ENCODE results near the gene APC2. TPM values are rescaled to one million over a fixed set of nuclear protein-coding genes. Genes with fewer than 3 reads are reported as not detected.

APC2 gene
- total and polyA plus RNA-seq, 4 donors: under 0.01 to 0.06 (median 0.03) TPM

DNA sequence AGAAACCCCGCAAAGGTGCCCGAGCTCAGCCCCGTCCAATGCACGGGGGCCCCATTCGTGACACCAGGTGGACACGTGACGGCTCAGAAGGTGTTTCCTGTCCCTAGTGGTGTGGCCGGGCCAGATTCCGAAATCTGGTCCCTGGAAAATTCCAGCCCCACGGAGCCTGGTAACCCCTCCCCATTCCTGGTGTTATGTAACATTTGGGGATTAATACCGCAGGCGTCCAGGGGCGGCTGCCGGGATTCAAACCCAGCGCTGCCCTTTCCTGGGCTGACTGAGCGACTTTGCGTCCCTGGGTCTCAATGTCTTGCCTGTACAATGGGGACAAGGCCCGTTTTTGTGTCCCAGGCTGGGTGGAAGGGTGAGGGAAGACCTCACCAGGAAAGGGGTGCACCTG is 72.9 kb downstream of the APC2 start:
- WGBS: 69% methylated on average over 18 of the region's 18 CpGs
- Histone ChIP-seq H3K4me3 (ENCODE audit: low read depth in 1 of 3, low read length in 3 of 3) (no peak overlapping the region), H3K27ac (ENCODE audit: low read depth in 1 of 2, low read length in 2 of 2) (no peak overlapping the region), H3K27me3 (ENCODE audit: control insufficient read depth in 4 of 4, insufficient read depth in 4 of 4, low read length in 3 of 4) (peaks cover 0 to 18% (median 7%) of the 10 kb centered on the region in 4 donors), H3K4me1 (ENCODE audit: control insufficient read depth in 4 of 4, insufficient read depth in 4 of 4, low read length in 3 of 4) (peaks cover 0 to 5% (median 2%) of the 10 kb centered on the region in 4 donors), H3K36me3 (ENCODE audit: control insufficient read depth in 4 of 4, insufficient read depth in 3 of 4, low read depth in 1 of 4, low read length in 3 of 4) (no peaks in the 10 kb centered on the region), H3K9me3 (ENCODE audit: control insufficient read depth in 4 of 4, low read length in 3 of 4) (no peaks in the 10 kb centered on the region), H3K9ac (ENCODE audit: low read depth in 1 of 2, low read length in 2 of 2) (no peak overlapping the region)
- DNase-seq (ENCODE audit: low spot score): no peak
- TF ChIP-seq, protein P1, sequence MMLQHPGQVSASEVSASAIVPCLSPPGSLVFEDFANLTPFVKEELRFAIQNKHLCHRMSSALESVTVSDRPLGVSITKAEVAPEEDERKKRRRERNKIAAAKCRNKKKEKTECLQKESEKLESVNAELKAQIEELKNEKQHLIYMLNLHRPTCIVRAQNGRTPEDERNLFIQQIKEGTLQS (IDR thresholded peaks at IDR 0.05): no peak
- TF ChIP-seq JUND (IDR thresholded peaks at IDR 0.05): no peak
- no peak for TF ChIP-seq GABPA (IDR thresholded peaks at IDR 0.05 in 1 of 2, conservative IDR thresholded peaks at IDR 0.05 in 1 of 2)
- TF ChIP-seq, protein P2, sequence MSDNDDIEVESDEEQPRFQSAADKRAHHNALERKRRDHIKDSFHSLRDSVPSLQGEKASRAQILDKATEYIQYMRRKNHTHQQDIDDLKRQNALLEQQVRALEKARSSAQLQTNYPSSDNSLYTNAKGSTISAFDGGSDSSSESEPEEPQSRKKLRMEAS (IDR thresholded peaks at IDR 0.05): no peak
- TF ChIP-seq FOXA2 (IDR thresholded peaks at IDR 0.05): no peak
- TF ChIP-seq RAD21 (IDR thresholded peaks at IDR 0.05): no peak
- no peak for TF ChIP-seq NR2F2 (IDR thresholded peaks at IDR 0.05)
- no peak for TF ChIP-seq YY1 (IDR thresholded peaks at IDR 0.05)
- no peak for TF ChIP-seq CTCF (IDR thresholded peaks at IDR 0.05; ENCODE audit: low read depth, low read length, missing input control)
- no peak for TF ChIP-seq FOXA1 (IDR thresholded peaks at IDR 0.05)
- no peak for TF ChIP-seq TAF1 (conservative IDR thresholded peaks at IDR 0.05)
- TF ChIP-seq RXRA (IDR thresholded peaks at IDR 0.05): no peak
- TF ChIP-seq HNF4A (conservative IDR thresholded peaks at IDR 0.05): no peak
- TF ChIP-seq HNF4G (IDR thresholded peaks at IDR 0.05): no peak

Other genes with a start within 250 kb of the APC2 start
- 100 to 1,000 TPM in 1 of 2 donors, 10 to 100 TPM in 1; 40.6 to 126 TPM for gene STK11, start 244.3 kb upstream of the APC2 start, total RNA-seq
- 10 to 100 TPM in 1 of 2 donors, 1 to 10 TPM in 1; 3.0 to 30.3 TPM for gene STK11, start 244.3 kb upstream of the APC2 start, polyA plus RNA-seq
- gene CBARP, start 212.1 kb upstream of the APC2 start, total RNA-seq: under 1 TPM; 0.05 to 0.25 TPM
- under 1 TPM in 1 of 2 donors, not detected in 1; 0.06 TPM for gene CBARP, start 212.1 kb upstream of the APC2 start, polyA plus RNA-seq
- gene ATP5F1D, start 208.4 kb upstream of the APC2 start, total RNA-seq: 10 to 100 TPM; 20.2 to 44.5 TPM
- gene ATP5F1D, start 208.4 kb upstream of the APC2 start, polyA plus RNA-seq: 100 to 1,000 TPM; 246 to 315 TPM
- 10 to 100 TPM in 1 of 2 donors, 1 to 10 TPM in 1; 9.1 to 22.9 TPM for gene MIDN, start 201.5 kb upstream of the APC2 start, total RNA-seq
- gene MIDN, start 201.5 kb upstream of the APC2 start, polyA plus RNA-seq: 10 to 100 TPM in 1 of 2 donors, 1 to 10 TPM in 1; 2.9 to 14.6 TPM
- 100 to 1,000 TPM in 1 of 2 donors, 10 to 100 TPM in 1; 80.5 to 135 TPM for gene CIRBP, start 180.8 kb upstream of the APC2 start, total RNA-seq
- gene CIRBP, start 180.8 kb upstream of the APC2 start, polyA plus RNA-seq: 100 to 1,000 TPM in 1 of 2 donors, 10 to 100 TPM in 1; 41.1 to 113 TPM
- 10 to 100 TPM; 14.6 to 15.7 TPM for gene FAM174C, start 174.6 kb upstream of the APC2 start, total RNA-seq
- 10 to 100 TPM; 51.9 to 79.8 TPM for gene FAM174C, start 174.6 kb upstream of the APC2 start, polyA plus RNA-seq
- gene EFNA2, start 164.2 kb upstream of the APC2 start, total RNA-seq: 1 to 10 TPM in 1 of 2 donors, under 1 TPM in 1; 0.98 to 6.2 TPM
- gene EFNA2, start 164.2 kb upstream of the APC2 start, polyA plus RNA-seq: 1 to 10 TPM; 2.5 to 9.8 TPM
- 10 to 100 TPM; 54.4 to 85.7 TPM for gene NDUFS7, start 66.2 kb upstream of the APC2 start, total RNA-seq
- 100 to 1,000 TPM; 170 to 185 TPM for gene NDUFS7, start 66.2 kb upstream of the APC2 start, polyA plus RNA-seq
- 100 to 1,000 TPM in 1 of 2 donors, 10 to 100 TPM in 1; 76.2 to 181 TPM for gene GAMT, start 48.6 kb upstream of the APC2 start, total RNA-seq
- gene GAMT, start 48.6 kb upstream of the APC2 start, polyA plus RNA-seq: 100 to 1,000 TPM; 367 to 394 TPM
- 10 to 100 TPM; 30.0 to 45.0 TPM for gene DAZAP1, start 42.5 kb upstream of the APC2 start, total RNA-seq
- 10 to 100 TPM in 1 of 2 donors, 1 to 10 TPM in 1; 5.4 to 29.4 TPM for gene DAZAP1, start 42.5 kb upstream of the APC2 start, polyA plus RNA-seq
- 100 to 1,000 TPM; 296 to 408 TPM for gene RPS15, start 11.7 kb upstream of the APC2 start, total RNA-seq
- gene RPS15, start 11.7 kb upstream of the APC2 start, polyA plus RNA-seq: 100 to 1,000 TPM; 420 to 954 TPM
- 10 to 100 TPM; 17.3 to 19.8 TPM for gene C19orf25, start 29.1 kb downstream of the APC2 start, total RNA-seq
- gene C19orf25, start 29.1 kb downstream of the APC2 start, polyA plus RNA-seq: 10 to 100 TPM; 15.1 to 19.8 TPM
- 1 to 10 TPM; 2.6 TPM for gene PCSK4, start 40.2 kb downstream of the APC2 start, total RNA-seq
- 1 to 10 TPM in 1 of 2 donors, under 1 TPM in 1; 0.60 to 1.2 TPM for gene PCSK4, start 40.2 kb downstream of the APC2 start, polyA plus RNA-seq
- gene REEP6, start 41.1 kb downstream of the APC2 start, total RNA-seq: 100 to 1,000 TPM in 1 of 2 donors, 10 to 100 TPM in 1; 16.4 to 159 TPM
- gene REEP6, start 41.1 kb downstream of the APC2 start, polyA plus RNA-seq: 100 to 1,000 TPM; 243 to 449 TPM
- under 1 TPM; 0.09 to 0.75 TPM for gene ADAMTSL5, start 62.9 kb downstream of the APC2 start, total RNA-seq
- gene ADAMTSL5, start 62.9 kb downstream of the APC2 start, polyA plus RNA-seq: 1 to 10 TPM; 1.4 to 1.8 TPM
- not detected for gene PLK5, start 74.0 kb downstream of the APC2 start, total RNA-seq
- under 1 TPM in 1 of 2 donors, not detected in 1; 0.03 TPM for gene PLK5, start 74.0 kb downstream of the APC2 start, polyA plus RNA-seq
- gene MEX3D, start 118.2 kb downstream of the APC2 start, total RNA-seq: 1 to 10 TPM; 6.0 to 9.1 TPM
- gene MEX3D, start 118.2 kb downstream of the APC2 start, polyA plus RNA-seq: 1 to 10 TPM in 1 of 2 donors, under 1 TPM in 1; 0.92 to 4.4 TPM
- 10 to 100 TPM; 48.4 to 57.6 TPM for gene MBD3, start 142.7 kb downstream of the APC2 start, total RNA-seq
- gene MBD3, start 142.7 kb downstream of the APC2 start, polyA plus RNA-seq: 10 to 100 TPM; 12.4 to 52.0 TPM
- gene UQCR11, start 155.3 kb downstream of the APC2 start, total RNA-seq: 10 to 100 TPM; 23.8 to 37.4 TPM
- gene UQCR11, start 155.3 kb downstream of the APC2 start, polyA plus RNA-seq: 100 to 1,000 TPM; 127 to 862 TPM
- gene TCF3, start 202.5 kb downstream of the APC2 start, total RNA-seq: 100 to 1,000 TPM in 1 of 2 donors, 10 to 100 TPM in 1; 10.9 to 119 TPM
- 10 to 100 TPM in 1 of 2 donors, 1 to 10 TPM in 1; 5.2 to 14.6 TPM for gene TCF3, start 202.5 kb downstream of the APC2 start, polyA plus RNA-seq